Transverse colon (tissue), 4 donors: ENCODE data around the gene ITGB2. TPM values are rescaled to one million over a fixed set of nuclear protein-coding genes. Genes with fewer than 3 reads are reported as not detected.

Experiments used
- DNase-seq: peaks from one replicate; pipeline ENCODE4 v3.0.0-alpha.2; 2019
- H3K27ac ChIP-seq, 4 donors: fragments of 200-600 bp; sonication (generic); 2 replicates each; pipeline ENCODE4 v1.5.1; 2016 to 2018; ENCODE audit warnings: inconsistent platforms in 4 of 4
- H3K27me3 ChIP-seq: fragments of 200-600 bp; sonication (generic); 2 replicates; pipeline ENCODE4 v1.5.1; 2017; ENCODE audit warnings: inconsistent platforms
- H3K36me3 ChIP-seq, 4 donors: fragments of 200-600 bp; sonication (generic); 2 replicates each; pipeline ENCODE4 v1.5.1; 2017 to 2019; ENCODE audit warnings: inconsistent platforms in 4 of 4
- H3K4me1 ChIP-seq, 4 donors: fragments of 200-600 bp; sonication (generic); 2 replicates each; pipeline ENCODE4 v1.5.1; 2017 to 2020; ENCODE audit warnings: inconsistent platforms in 4 of 4
- H3K4me3 ChIP-seq, 4 donors: fragments of 200-600 bp; sonication (generic); 1 replicate in 1 of 4; 2 replicates in 3 of 4; pipeline versions ENCODE4 v1.5.1 to v1.6.1; 2017 to 2019; ENCODE audit warnings: inconsistent platforms in 4 of 4
- H3K9me3 ChIP-seq, 2 donors: fragments of 200-600 bp; sonication (generic); 2 replicates each; pipeline ENCODE4 v1.5.1; 2017 to 2019; ENCODE audit warnings: inconsistent platforms in 2 of 2
- CTCF ChIP-seq, 5 experiments: fragments of 200-600 bp in 3 of 5; fragments of 450-650 bp in 2 of 5; sonication (generic) in 3 of 5; IDR thresholded peaks; 1 replicate in 2 of 5; 2 replicates in 3 of 5; pipeline ENCODE4 v1.5.1; 2016 to 2017; ENCODE audit warnings: antibody characterized with exemption in 5 of 5, inconsistent platforms in 3 of 5, mild to moderate bottlenecking in 2 of 5, moderate library complexity in 1 of 5
- EP300 ChIP-seq: sonication (generic); formaldehyde crosslinking; IDR thresholded peaks from one replicate; pipeline ENCODE4 v1.6.1; 2017; ENCODE audit warnings: antibody characterized with exemption, low read depth
- POLR2A ChIP-seq: fragments of 450-650 bp; IDR thresholded peaks from one replicate; pipeline ENCODE4 v1.6.1; 2016; ENCODE audit warnings: antibody characterized with exemption, mild to moderate bottlenecking, moderate library complexity
- POLR2AphosphoS5 ChIP-seq, 3 donors: sonication (generic); formaldehyde crosslinking; IDR thresholded peaks; one replicate each; pipeline ENCODE4 v1.6.1; 2016; ENCODE audit warnings: antibody characterized with exemption in 3 of 3
- WGBS, 2 donors: methylation state at CpG; one replicate each; pipeline ENCODE4 v1.1.5; 2018; ENCODE audit warnings: low coverage in 1 of 2; 5-methylcytosine and 5-hydroxymethylcytosine counted together
- in situ Hi-C, 4 donors: fragments of 200-750 bp; cut with MboI; loops; one replicate each; pipeline versions ENCODE4 v1.15.0 to v1.15.1; 2017; ENCODE audit warnings: low sequenced_read_pairs in 3 of 4, low pct_ligation_motif_present in 1 of 4, low pct_unique_long_range_greater_than_20kb in 1 of 4
- intact Hi-C: fragments of 100-400 bp; cut with DNase I; formaldehyde crosslinking; loops from one replicate; pipeline ENCODE4 v1.15.1; 2023; ENCODE audit warnings: low total_unique reads
- total RNA-seq, 4 donors: library from RNA; depleted of rRNA; stranded (reverse); fragments of >200 nt; gene quantifications; one replicate each; pipeline ENCODE4 v1.1.0, GENCODE V29; 2016

Gene ITGB2
- total RNA-seq, 4 donors from 2014 or later = 14.2 to 32.4 (median 24.9) TPM

GRCh38 chr21:44842087-44842486, 78.6 kb downstream of the ITGB2 start:
- H3K4me3 ChIP-seq = no peak overlapping the region
- TF ChIP-seq CTCF (IDR thresholded peaks at IDR 0.05) (no peak), EP300 (no peak)
- H3K27ac ChIP-seq = no peak overlapping the region
- 81 to 90% methylated on average over 2 to 10 of the region's 10 CpGs for WGBS, 2 donors
- no peaks in the 10 kb centered on the region for H3K36me3 ChIP-seq
- in situ Hi-C loops = no loop called here
- no peaks in the 10 kb centered on the region for H3K27me3 ChIP-seq
- DNase-seq = no peak
- peaks cover 16 to 19% (median 17%) of the 10 kb centered on the region in 4 donors for H3K4me1 ChIP-seq
- no peaks in the 10 kb centered on the region for H3K9me3 ChIP-seq
- intact Hi-C loops = no loop called here

- H3K4me3 ChIP-seq = no peak overlapping the region
- DNase-seq = no peak
- TF ChIP-seq POLR2AphosphoS5 (IDR thresholded peaks at IDR 0.05) (no peak), CTCF (IDR thresholded peaks at IDR 0.05) (no peak), EP300 (no peak)
- intact Hi-C loops (no loop called here), in situ Hi-C loops (no loop called here)
- no peaks in the 10 kb centered on the region for H3K9me3 ChIP-seq
- no peaks in the 10 kb centered on the region for H3K36me3 ChIP-seq
- no peaks in the 10 kb centered on the region for H3K27me3 ChIP-seq
- WGBS, 2 donors = 78% methylated on average over 11 of the region's 11 CpGs; no CpG with 5 or more reads in 1 of the 2 donors
- peaks cover 5 to 11% (median 9%) of the 10 kb centered on the region in 4 donors for H3K4me1 ChIP-seq
- no peak overlapping the region for H3K27ac ChIP-seq
Measured at GRCh38 chr21:44840771-44841170, 79.9 kb downstream of the ITGB2 start.

- Histone ChIP-seq H3K4me1 (peaks cover 0 to 5% (median 4%) of the 10 kb centered on the region in 4 donors), H3K4me3 (no peak overlapping the region), H3K9me3 (no peaks in the 10 kb centered on the region), H3K36me3 (no peaks in the 10 kb centered on the region), H3K27me3 (no peaks in the 10 kb centered on the region), H3K27ac (no peak overlapping the region)
- TF ChIP-seq EP300 (no peak), POLR2A (no peak), CTCF (IDR thresholded peaks at IDR 0.05) (no peak), POLR2AphosphoS5 (IDR thresholded peaks at IDR 0.05) (no peak)
- in situ Hi-C loops = no loop called here
- no peak for DNase-seq
- intact Hi-C loops = no loop called here
- 89% methylated on average over 8 of the region's 9 CpGs; no CpG with 5 or more reads in 1 of the 2 donors for WGBS, 2 donors
Measured at GRCh38 chr21:44838951-44839350, 81.7 kb downstream of the ITGB2 start.

- DNase-seq = no peak
- TF ChIP-seq POLR2A (no peak), POLR2AphosphoS5 (IDR thresholded peaks at IDR 0.05) (no peak), EP300 (no peak), CTCF (IDR thresholded peaks at IDR 0.05) (no peak)
Measured at GRCh38 chr21:44838039-44838895, 82.4 kb downstream of the ITGB2 start.

More at GRCh38 chr21:44838039-44838895, 82.4 kb downstream of the ITGB2 start:
- intact Hi-C loops (no loop called here), in situ Hi-C loops (no loop called here)
- H3K27me3 ChIP-seq = no peaks in the 10 kb centered on the region
- no peaks in the 10 kb centered on the region for H3K36me3 ChIP-seq
- no peak overlapping the region for H3K4me3 ChIP-seq
- peaks cover 0 to 5% (median 4%) of the 10 kb centered on the region in 4 donors for H3K4me1 ChIP-seq
- H3K27ac ChIP-seq = no peak overlapping the region
- 79% methylated on average over 30 of the region's 30 CpGs; no CpG with 5 or more reads in 1 of the 2 donors for WGBS, 2 donors
- H3K9me3 ChIP-seq = no peaks in the 10 kb centered on the region
